ENCODE results near the gene DUSP23.

The DUSP23 gene

DNA sequence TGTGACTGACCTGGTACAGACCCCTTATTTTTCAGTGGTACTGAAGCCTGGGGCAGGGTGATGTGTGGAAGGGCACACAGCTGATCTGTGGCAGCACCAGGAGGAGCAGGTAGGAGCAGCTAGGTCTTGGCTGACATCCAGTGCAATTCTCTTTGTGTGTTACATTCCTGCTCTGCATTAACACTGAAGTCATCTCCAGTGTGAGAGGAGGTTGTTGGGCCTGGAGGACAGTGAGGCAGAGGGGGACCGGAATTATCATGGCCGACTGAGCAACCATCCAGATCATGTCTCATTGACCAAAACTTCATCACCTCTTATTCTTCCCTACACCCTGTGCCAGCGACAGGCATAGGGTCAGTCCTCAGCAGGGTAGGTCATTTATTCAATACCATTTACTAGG lies 47.4 kb downstream of the DUSP23 start:
- no peak for DNase-seq (ENCODE audit: low spot score)

DNA sequence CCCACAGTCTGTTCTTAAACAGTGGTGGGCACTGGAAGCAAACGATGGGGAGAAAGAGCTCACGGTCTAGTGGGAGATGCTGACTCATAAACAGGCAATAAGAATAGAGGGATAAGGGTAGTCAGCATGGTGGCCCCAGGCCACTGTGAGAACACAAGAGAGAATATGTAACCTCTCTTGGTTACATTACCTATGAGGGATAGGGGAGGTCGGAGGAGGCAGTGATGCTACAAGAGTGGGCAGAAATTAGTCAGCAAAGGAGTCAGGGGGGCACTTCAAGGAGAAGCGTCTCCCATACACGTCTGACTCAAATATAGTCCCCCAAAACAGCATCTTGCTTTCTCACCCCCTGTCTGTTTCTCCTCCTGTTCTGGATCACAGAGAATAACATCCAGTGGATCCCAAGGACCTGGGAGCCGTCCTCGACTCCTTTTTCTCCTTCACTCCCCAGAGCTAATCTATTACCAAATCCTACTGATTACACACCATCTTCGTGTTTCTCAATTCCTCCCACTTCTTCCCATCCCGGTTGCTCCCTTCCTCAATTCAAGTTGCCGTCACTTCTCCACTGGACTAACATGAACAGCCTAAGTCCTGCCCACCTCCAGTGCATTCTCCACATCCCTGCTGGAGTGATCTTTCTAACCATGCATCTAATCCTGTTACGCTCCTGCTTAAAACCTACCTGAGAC lies 48.0 kb downstream of the DUSP23 start:
- DNase-seq (ENCODE audit: low spot score): no peak

DNA sequence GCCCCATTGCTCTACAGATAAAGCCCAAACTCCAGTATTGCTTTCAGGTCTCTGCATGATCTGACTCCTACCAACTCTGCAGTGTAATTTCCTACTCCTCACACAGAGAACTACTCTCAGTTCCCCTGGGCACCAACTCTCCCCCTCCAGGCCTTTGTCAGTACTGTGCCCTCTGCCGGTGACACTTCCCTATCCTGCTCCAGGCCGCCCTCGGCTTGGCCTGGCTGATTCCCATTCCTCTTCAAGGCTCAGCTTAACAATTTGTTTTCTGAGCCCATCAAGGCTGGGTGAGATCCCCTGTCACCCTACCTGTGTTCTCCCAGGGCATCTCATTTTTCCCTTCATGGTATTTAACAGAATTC lies 48.5 kb downstream of the DUSP23 start:
- DNase-seq (ENCODE audit: low spot score): peak; percentile 37

DNA sequence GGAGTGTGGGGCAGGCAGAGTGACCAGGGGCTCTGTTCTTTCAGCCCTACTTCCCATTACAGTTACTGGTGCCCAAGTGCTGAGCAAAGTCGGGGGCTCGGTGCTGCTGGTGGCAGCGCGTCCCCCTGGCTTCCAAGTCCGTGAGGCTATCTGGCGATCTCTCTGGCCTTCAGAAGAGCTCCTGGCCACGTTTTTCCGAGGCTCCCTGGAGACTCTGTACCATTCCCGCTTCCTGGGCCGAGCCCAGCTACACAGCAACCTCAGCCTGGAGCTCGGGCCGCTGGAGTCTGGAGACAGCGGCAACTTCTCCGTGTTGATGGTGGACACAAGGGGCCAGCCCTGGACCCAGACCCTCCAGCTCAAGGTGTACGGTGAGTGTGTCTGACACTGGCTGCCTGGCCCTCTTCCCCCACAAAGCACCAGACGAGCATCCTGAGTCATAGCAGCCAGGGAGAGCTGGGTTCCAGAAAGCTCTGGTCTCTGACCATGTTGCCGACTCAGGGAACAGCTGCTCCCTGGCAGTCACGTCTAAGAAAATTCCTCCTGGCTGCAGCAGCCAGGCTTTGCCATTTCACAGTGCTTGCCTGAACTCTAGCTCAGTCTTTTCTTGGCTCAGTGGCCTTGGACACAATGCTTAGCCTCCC lies 49.2 kb downstream of the DUSP23 start:
- DNase-seq (ENCODE audit: low spot score): no peak

DNA sequence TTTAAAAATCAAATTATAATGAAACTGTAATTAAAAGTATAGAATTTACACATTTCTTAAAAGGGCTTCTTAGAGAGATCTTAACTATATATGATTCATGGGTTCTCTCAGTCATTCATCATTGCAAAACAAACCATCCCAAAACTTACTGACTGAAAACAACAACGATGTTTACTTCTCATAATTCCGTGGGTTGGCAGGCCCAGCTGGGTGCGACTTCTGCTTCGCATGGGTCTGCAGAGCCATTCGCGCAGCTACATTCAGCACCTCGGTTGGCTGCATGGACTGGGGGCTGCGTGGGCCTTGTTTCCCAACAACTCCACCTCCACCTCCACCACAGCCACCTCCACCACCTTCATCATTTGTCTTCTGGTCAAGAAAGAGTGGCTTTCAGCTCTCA lies 50.0 kb downstream of the DUSP23 start:
- no peak for DNase-seq (ENCODE audit: low spot score)

DNA sequence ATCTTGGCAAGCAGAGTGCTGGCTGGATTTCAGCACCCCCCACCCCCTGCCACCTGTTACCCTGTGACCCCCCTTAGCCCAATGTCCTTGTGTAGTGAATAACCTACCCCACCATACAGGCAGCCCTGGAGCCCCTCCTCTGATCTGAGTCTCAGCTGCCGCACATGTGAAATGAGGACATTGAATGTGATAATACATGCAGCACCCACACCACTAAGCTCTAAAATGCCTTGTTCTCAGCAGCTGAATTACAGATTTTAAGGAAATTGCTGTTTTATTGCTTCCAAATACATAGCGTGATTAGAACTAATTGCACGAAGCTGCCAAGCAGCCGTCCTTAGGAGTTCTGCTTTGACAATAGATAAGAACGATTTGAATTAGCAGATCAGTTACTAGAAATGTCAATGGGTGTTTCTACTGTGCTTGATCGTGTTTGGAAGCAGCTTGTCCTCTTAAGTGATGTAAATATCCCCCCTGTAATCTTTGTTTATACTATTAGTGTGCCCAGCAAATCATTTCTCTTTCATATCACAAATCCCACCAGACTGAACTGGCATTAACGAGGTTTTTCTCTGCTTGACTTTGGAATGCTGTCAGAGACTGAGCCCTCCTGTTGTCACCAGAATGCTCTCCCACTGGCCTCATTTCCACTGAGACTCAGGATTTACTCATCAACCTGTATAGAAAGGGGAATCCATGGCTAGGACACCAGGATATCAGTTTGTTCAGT lies 50.8 kb downstream of the DUSP23 start:
- no peak for DNase-seq (ENCODE audit: low spot score)

Measured in RKO (cell line).